Measurements from ENCODE around the gene SRF. TPM values are rescaled to one million over a fixed set of nuclear protein-coding genes. Genes with fewer than 3 reads are reported as not detected.

Gene SRF
- total RNA-seq, 2 experiments from 2014 or later: 22.8 to 23.7 TPM

DNA sequence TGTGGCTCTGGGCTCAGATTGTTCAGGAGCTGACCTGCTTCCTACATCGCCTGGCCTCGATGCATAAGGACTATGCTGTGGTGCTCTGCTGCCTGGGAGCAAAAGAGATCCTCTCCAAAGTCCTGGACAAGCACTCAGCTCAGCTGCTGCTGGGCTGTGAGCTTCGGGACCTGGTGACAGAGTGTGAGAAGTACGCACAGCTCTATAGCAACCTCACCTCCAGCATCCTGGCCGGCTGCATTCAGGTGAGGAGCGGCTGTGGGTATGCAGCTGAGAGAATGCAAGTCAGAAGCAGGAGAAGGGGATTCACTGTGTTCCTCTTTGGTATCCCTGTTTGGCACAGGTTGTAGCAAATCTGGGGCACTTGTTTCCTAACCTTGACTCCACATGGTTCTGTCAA lies 28.8 kb downstream of the SRF start:
- no peaks in the 10 kb centered on the region for H3K4me1 Mint-ChIP-seq (ENCODE audit: low read depth)
- H3K27ac Mint-ChIP-seq: no peak overlapping the region
- ChIA-PET CTCF (no interaction called here), POLR2A (no interaction called here)
- H3K27me3 Mint-ChIP-seq: no peaks in the 10 kb centered on the region
- Histone ChIP-seq H3K9me3 (ENCODE audit: control insufficient read depth in 1 of 2, insufficient read depth in 1 of 2, low read length in 2 of 2) (no peaks in the 10 kb centered on the region), H3K4me1 (ENCODE audit: insufficient read depth, low read length) (no peaks in the 10 kb centered on the region), H3K36me3 (ENCODE audit: insufficient read depth, low read length) (peaks cover 74% of the 10 kb centered on the region), H3K27ac (ENCODE audit: low read depth in 1 of 2, low read length in 2 of 2) (no peak overlapping the region), H3K27me3 (ENCODE audit: control insufficient read depth in 1 of 2, insufficient read depth in 2 of 2, low read length in 2 of 2) (no peaks in the 10 kb centered on the region), H3K4me3 (ENCODE audit: low read length) (no peak overlapping the region)
- TF ChIP-seq, protein P1, sequence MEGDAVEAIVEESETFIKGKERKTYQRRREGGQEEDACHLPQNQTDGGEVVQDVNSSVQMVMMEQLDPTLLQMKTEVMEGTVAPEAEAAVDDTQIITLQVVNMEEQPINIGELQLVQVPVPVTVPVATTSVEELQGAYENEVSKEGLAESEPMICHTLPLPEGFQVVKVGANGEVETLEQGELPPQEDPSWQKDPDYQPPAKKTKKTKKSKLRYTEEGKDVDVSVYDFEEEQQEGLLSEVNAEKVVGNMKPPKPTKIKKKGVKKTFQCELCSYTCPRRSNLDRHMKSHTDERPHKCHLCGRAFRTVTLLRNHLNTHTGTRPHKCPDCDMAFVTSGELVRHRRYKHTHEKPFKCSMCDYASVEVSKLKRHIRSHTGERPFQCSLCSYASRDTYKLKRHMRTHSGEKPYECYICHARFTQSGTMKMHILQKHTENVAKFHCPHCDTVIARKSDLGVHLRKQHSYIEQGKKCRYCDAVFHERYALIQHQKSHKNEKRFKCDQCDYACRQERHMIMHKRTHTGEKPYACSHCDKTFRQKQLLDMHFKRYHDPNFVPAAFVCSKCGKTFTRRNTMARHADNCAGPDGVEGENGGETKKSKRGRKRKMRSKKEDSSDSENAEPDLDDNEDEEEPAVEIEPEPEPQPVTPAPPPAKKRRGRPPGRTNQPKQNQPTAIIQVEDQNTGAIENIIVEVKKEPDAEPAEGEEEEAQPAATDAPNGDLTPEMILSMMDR (IDR thresholded peaks at IDR 0.05): no peak
- H3K4me3 Mint-ChIP-seq: no peak overlapping the region
- intact Hi-C loops (cut with DNase I, micrococcal nuclease): no loop called here
- peak in 1 of 14 experiments; percentile 8 for DNase-seq
- H3K9me3 Mint-ChIP-seq: no peaks in the 10 kb centered on the region
- peaks cover 66% of the 10 kb centered on the region for H3K36me3 Mint-ChIP-seq (ENCODE audit: low read depth)
- ATAC-seq (ENCODE audit: poor library complexity): no peak

DNA sequence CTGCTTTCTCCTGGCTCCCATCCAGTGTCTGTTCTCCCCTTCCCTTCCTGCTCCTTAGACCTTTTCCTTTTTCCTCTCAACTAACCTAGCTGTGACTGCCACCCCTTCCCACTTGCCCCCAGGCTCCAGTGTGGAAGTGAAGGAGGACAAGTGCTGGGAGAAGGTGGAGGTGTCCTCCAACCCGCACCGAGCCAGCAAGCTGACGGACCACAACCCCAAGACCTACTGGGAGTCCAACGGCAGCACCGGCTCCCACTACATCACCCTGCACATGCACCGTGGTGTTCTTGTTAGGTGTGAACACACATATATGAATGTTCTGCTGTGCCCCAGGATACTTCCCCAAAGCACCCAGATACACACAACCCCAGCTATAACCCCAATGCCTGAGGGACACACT lies 29.5 kb downstream of the SRF start:
- no peaks in the 10 kb centered on the region for H3K9me3 ChIP-seq (ENCODE audit: control insufficient read depth in 1 of 2, insufficient read depth in 1 of 2, low read length in 2 of 2)
- intact Hi-C loops (cut with DNase I, micrococcal nuclease): no loop called here
- ChIA-PET CTCF (interaction anchor here (0.9 kb wide), 1 partner anchor 63 kb away, joined by 3 read pairs; no protein-coding TSS in a partner anchor), POLR2A (no interaction called here)
- ATAC-seq (ENCODE audit: poor library complexity) (no peak), DNase-seq (peak in 1 of 14 experiments; percentile 28)
- no peak overlapping the region for H3K4me3 ChIP-seq (ENCODE audit: low read length)
- no peaks in the 10 kb centered on the region for H3K27me3 ChIP-seq (ENCODE audit: control insufficient read depth in 1 of 2, insufficient read depth in 2 of 2, low read length in 2 of 2)
- no peak overlapping the region for H3K27ac ChIP-seq (ENCODE audit: low read depth in 1 of 2, low read length in 2 of 2)
- peaks cover 66% of the 10 kb centered on the region for H3K36me3 Mint-ChIP-seq (ENCODE audit: low read depth)
- TF ChIP-seq, protein P1 (IDR thresholded peaks at IDR 0.05): no peak
- no peaks in the 10 kb centered on the region for H3K4me1 Mint-ChIP-seq (ENCODE audit: low read depth)
- H3K9me3 Mint-ChIP-seq: no peaks in the 10 kb centered on the region
- H3K27me3 Mint-ChIP-seq: no peaks in the 10 kb centered on the region
- no peak overlapping the region for H3K27ac Mint-ChIP-seq
- no peak overlapping the region for H3K4me3 Mint-ChIP-seq
- peaks cover 72% of the 10 kb centered on the region for H3K36me3 ChIP-seq (ENCODE audit: insufficient read depth, low read length)
- no peaks in the 10 kb centered on the region for H3K4me1 ChIP-seq (ENCODE audit: insufficient read depth, low read length)

DNA sequence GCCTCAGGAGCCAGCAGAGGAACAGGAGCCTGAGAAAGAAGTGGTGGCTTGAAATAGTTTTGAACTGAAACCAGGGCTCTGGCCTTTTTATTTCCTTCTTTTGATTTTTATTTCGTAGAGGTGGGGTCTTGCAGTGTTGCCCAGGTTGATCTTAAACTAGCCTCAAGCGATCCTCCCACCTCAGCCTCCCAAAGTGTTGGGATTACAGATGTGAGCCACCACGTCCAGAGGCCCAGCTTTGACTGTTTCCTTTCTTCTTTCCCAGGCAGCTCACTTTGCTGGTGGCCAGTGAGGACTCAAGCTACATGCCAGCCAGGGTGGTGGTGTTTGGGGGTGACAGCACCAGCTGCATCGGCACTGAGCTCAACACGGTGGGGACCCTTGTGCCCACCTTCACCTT lies 31.4 kb downstream of the SRF start:
- ChIA-PET POLR2A (no interaction called here), CTCF (no interaction called here)
- H3K4me3 Mint-ChIP-seq: no peak overlapping the region
- intact Hi-C loops (cut with DNase I, micrococcal nuclease): no loop called here
- DNase-seq (no peak), ATAC-seq (ENCODE audit: poor library complexity) (no peak)
- no peaks in the 10 kb centered on the region for H3K4me1 ChIP-seq (ENCODE audit: insufficient read depth, low read length)
- H3K36me3 Mint-ChIP-seq (ENCODE audit: low read depth): peaks cover 68% of the 10 kb centered on the region
- no peaks in the 10 kb centered on the region for H3K4me1 Mint-ChIP-seq (ENCODE audit: low read depth)
- H3K36me3 ChIP-seq (ENCODE audit: insufficient read depth, low read length): peaks cover 67% of the 10 kb centered on the region
- H3K27ac ChIP-seq (ENCODE audit: low read depth in 1 of 2, low read length in 2 of 2): no peak overlapping the region
- peak overlapping the region; percentile 36 for H3K27ac Mint-ChIP-seq
- no peaks in the 10 kb centered on the region for H3K27me3 ChIP-seq (ENCODE audit: control insufficient read depth in 1 of 2, insufficient read depth in 2 of 2, low read length in 2 of 2)
- TF ChIP-seq, protein P1 (IDR thresholded peaks at IDR 0.05): no peak
- H3K9me3 ChIP-seq (ENCODE audit: control insufficient read depth in 1 of 2, insufficient read depth in 1 of 2, low read length in 2 of 2): no peaks in the 10 kb centered on the region
- no peak overlapping the region for H3K4me3 ChIP-seq (ENCODE audit: low read length)
- no peaks in the 10 kb centered on the region for H3K27me3 Mint-ChIP-seq
- no peaks in the 10 kb centered on the region for H3K9me3 Mint-ChIP-seq
